Activated CD8-positive, alpha-beta memory T cell treated with anti-CD3 and anti-CD28 coated beads for 1 hour (primary cell): ENCODE data around the gene IL36G.
A peak's percentile ranks its signal among the peaks of the same experiment; 100 is the strongest.
"Not testable (repeated sequence)": the region's sequence is repeated elsewhere in the genome, so short reads cannot be mapped to it uniquely, and the experiment has no call there.

Experiments
- DNase-seq, 2 donors: peaks; one replicate each; pipeline ENCODE4 v3.0.0-alpha.2; 2020; ENCODE audit warnings: low read depth in 1 of 2; ENCODE audit errors: extremely low read depth in 1 of 2

The IL36G gene

DNA sequence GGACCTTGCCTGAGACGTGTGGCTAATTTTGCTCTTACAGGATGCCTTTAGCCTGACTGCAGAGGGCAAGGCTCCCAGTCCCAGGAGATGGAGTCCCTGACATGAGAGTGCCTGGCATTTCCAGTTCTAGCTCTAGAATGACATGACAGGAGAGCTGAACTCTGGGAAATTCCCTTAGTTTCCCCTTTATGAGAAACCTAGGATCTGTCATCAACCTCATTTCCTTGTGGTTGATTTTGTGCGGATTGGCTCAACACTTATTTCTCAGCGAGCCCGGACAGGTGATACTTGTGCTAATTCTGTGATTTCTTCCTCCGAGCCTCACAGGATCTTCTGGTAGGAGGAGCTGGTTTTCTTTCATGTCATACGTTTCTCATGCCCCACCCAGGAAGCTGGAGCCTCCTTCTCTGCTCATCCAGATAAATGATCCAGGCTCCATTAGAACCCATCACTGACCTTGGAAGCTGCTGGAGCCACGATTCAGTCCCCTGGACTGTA is at the start of gene IL36G:
IL36G (plus strand) TSS at position 448 of the 498 bp plus-strand sequence. CDS start 633 bp downstream, outside the sequence.
- no peak for DNase-seq

DNA sequence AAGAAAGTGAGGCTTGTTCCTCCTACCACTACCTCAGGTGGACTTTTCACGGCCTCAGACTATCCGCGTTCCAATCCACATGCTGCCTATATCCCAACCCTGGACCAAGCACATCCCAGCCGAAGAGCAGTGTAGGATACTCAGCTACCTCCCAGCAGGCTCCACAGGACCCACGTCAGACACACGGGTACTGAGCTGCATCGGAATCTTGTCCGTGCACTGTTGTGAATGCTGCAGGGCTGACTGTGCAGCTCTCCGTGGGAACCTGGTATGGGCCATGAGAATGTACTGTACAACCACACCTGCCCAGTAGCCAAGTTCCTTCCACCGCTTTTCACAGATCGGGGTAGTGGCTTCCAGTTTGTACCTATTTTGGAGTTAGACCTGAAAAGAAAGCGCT is 44.5 kb upstream of the IL36G start:
- no peak for DNase-seq

DNA sequence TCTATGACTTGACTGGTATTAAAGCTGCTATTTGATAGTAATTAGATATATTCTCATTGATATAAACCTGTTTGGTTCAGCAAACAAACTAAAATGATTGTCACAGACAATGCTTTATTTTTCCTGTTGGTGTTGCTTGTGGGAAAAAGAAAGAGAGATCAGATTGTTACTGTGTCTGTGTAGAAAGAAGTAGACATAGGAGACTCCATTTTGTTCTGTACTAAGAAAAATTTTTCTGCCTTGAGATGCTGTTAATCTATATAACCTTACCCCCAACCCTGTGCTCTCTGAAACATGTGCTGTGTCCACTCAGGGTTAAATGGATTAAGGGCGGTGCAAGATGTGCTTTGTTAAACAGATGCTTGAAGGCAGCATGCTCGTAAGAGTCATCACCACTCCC is 43.7 kb upstream of the IL36G start:
- DNase-seq: not testable (repeated sequence)

DNA sequence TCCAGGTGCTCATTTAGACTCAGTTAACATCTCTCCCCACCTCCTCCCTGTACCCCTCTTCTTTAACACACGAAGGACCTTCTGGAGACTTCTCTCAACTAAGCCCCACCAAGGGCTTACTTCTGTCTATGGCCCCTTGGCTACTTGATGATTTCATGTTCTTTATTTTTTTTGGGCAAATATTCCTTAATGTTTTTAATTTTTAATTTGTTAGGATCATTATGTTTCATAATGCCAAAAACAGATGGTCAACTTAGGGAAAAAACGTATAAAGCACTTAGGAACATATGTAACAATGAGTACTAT is 40.9 kb upstream of the IL36G start:
- DNase-seq: no peak

DNA sequence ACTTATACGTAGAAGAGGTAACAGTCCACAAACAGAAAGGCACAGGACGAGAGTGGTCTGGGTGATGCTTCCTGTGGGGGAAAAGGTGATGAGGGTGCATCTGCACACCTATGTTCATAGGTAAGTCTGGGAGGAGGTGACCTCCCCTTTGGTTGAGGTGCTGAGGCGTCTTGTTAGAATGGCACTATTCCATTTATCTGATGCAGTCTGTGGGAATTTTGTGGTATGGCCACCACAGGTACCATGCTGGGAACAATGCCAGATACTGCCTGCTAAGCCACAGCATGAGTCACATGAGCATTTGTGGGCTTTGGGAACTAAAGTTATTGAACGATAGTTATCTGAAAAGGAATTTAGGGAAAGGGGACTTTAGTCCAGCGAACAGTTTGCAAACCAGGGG is 38.9 kb upstream of the IL36G start:
- DNase-seq: no peak

DNA sequence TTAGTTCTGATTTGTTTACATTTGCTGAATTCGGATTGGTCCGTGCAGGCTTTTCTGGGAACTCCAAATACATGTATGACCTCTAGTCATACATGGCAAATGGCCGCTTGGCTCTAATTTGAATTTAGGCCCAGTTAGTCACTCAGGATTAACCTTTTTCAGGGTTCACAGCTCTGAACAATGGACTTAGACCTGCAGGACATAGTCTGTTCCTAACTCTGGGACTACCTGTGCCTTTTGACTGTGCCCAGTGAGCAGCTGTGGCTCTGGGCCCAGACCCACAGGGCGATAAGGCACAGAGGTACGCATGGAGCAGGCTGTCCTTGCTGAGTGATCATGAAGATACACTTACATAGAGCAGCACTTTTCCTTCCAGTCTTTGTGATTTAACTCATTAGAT is 38.4 kb upstream of the IL36G start:
- no peak for DNase-seq

DNA sequence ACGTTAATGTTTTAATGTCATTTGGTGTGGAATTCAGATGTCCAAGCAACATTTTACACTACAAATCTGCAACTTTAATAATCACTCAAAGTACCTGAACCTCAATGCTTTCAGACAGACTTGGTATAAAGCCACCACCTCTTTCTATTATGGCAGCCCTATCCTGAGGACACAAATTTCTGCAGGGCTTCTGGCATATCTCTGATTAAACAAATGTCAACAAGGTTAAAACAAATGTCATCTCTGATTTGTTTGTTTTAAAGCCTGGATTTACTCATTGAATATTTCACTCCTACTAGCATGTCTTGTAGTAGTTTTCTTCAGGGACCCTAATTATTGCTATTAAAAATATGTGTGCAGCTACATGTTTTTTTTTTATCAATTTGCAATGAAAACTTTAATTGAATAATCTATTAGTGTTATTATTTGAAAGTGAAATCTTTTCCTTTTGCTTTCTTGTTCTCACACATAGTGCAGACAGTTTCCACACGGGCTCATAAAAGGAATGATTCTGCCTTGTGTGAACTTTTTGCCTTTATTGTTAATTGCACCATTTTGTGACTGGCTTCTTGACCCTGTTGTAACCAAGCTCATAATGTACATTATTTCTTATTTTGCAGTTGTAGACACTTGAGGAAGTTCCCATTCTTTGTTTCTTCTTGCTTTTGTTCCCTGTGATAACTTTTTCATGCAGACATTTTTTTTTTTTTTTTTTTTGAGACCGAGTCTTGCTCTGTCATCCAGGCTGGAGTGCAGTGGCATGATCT is 36.8 kb upstream of the IL36G start:
- DNase-seq: no peak

DNA sequence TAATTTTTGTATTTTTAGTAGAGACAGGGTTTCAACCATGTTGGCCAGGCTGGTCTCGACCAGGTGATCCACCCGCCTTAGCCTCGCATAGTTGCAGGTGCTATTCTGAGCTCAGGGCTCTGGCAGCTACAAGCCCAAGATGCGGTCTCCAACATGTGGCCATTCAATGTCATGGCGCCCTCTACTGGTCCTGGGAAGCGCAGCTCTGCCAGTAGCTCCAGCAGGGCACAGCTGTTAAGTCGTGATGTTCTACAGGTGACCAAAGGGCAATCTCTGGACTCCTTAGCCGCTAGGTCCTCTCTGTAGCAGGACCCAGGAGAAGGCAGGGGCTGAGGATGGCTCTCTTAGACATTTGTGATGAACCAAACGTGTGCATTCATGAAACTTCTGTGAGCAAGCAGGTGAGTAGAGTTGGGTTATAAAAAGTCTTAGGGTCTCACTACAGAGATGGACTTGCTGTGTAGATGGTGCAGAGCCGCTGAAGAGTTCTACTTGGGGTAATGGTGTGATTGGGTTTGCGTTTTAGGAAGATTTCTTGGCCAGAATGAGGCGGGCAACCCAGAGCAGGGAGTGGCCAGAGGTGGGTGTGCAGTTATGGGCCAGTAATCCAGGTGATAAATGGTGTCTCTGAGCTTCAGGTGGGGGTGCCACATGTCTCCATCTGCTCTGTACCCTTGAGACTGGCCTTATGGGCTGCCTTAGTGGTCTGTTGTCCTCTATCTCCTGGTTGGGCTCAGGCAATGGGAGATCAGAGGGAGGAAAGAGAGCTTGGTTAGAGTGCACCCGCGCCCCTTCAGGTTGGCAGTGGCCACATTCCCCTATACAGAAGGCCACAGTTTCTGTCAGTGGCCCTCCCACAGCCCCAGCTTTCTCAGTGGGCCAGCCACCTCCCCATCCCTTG is 35.8 kb upstream of the IL36G start:
- peak in 1 of 2 donors; percentile 18 for DNase-seq

DNA sequence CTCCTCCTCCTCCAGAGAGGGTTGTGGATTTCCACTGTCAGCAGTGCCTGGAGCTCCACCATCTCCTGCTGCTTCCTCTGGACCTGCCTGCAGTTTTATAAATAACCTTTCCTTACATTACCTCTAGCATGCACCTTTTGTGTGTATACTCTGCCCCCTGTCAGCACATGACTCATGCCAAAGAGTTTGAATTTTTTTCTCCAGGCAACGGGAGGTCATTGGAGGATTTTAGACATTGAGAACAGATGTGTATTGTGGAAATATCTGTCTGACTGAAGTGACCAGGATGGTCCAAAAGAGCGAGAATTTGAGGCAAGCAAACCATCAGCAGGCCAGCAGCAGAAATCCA is 35.2 kb upstream of the IL36G start:
- no peak for DNase-seq

DNA sequence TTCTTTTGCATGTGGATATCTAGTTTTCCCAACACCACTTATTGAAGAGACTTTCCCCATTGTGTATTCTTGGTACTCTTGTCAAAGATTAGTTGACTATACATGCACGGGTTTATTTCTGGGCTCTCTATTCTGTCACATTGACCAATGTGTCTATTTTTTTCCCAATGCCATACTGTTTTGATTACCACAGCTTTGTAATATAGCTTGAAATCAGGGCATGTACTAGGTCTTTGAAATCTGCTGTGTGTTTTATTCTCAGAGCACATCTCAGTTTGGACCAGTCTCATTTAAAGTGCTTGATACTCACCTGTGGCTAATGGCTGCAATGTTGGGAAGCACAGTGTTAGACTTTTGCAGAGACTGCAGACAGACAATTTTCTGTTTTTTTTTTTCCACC is 32.8 kb upstream of the IL36G start:
- DNase-seq: no peak

DNA sequence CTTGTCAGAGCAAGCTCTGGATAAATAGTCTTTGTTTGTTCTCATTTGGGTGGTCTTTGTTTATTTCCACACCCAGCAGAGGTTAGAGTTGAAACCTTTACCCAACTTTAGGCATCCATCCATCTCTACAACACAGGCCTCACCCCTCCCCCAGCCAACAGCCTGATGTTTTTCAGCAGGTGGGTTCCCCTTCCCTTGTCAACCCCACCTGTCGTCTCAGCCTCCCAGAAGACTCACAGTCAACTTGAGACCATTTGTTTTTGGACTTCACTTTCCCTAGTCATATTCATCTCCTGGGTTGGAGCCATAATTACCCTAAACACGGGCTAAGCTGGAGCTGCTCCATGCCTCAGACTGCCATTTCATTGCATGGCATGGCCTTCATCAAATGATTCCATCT is 31.7 kb upstream of the IL36G start:
- DNase-seq: no peak

DNA sequence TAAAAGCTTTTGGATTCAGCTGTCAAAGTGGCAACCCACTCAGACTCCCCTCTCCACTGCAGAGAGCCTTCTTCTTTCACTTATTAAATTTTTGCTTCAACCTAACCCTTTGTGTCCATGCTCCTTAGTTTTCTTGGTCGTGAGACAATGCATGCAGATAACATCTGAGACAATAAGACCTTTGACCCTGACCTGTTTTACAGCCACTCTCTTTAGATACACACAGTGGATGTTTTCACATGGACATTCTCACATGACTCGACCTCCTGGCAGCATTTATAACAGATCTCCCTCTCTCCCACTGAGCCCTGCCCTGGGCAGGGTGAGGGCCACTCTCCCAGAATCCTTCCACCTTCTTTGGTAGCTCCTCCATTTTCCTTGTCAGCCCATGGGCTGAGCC is 30.4 kb upstream of the IL36G start:
- no peak for DNase-seq

DNA sequence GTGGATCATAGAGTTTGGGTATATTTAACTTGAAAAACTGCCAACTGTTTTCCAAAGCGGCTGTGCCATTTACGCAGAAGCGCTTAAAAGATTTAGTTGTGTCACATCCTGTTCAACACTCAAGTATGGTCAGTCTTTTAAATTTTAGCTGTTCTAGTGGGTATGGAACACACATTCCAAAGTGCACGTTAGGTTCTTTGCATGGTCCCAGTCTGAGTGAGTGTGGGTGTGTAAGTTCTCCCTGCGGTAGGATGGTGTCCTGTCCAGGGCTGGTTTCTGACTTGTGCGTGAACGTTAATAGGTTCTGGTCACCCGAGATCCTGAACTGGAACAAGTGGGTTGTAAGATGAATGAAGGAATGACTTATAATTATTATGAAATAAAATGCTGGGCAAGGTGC is 28.4 kb upstream of the IL36G start:
- DNase-seq: no peak

DNA sequence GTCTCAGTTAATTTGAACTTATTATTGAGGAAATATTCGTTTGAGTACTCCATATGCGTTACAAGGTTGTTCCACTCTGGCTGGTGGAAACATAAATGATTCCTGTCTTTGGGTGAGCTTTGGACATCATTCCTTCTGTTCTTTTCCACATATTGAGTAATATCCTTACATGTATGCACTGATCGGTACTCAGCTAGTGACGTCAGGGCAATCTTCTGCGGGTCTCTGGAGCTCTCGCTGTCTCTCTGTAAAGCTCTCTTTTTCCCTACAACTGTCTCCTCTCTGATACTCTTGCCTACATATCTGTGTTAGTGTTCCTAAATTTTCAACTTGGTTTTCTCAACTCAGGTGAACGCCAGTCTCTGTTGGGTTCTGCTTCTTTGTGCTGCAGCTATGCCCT is 23.4 kb upstream of the IL36G start:
- DNase-seq: no peak

DNA sequence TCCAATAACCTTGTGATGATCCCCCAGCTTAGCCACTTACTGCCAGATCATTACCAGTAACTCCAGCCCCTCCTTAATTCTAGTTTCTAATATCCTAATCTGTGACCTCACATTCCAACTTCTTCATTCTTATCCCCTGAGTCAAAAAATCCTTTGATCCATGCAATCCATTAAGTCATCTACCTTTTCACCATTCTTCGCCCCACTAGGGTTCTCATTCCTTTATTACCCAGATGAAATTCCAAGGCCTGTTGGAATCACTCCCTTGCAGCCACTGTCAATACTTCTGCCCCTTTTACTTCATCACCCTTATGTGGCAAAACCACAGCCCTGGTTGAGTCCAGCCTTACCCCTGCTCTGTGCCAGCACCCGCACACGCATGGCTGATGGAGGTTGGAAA is 20.3 kb upstream of the IL36G start:
- DNase-seq: no peak

DNA sequence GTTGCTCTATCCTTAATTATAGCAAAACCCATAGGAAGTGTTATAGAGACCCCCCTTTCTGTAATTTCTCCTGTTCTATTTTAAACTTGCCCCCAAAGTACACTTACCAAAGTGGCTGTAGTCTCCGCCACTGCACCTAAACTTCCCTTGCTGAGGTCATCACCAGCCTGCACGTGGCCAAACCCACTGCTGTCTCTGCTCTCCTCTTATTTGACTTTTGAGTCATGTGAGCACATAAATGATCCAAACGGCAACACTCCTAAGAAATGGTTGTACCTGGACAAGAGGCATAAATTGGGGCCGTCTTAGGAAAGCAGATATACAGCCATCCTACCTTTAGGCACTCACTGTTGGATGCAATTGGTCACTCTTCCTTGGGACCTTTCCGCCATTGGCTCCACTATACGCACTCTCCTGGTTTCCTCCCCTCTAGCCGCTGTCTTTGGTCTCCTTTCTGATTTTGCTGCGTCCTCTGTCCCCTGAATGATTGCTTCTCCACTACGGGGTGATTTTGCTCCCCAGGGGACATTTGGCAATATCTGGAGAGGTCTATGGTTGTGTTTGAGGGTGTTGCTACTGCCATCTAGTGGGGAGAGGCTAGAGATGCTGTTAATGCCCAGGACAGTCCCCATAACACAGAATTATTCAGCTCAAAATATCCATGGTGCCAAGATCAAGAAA is 19.2 kb upstream of the IL36G start:
- DNase-seq: no peak

DNA sequence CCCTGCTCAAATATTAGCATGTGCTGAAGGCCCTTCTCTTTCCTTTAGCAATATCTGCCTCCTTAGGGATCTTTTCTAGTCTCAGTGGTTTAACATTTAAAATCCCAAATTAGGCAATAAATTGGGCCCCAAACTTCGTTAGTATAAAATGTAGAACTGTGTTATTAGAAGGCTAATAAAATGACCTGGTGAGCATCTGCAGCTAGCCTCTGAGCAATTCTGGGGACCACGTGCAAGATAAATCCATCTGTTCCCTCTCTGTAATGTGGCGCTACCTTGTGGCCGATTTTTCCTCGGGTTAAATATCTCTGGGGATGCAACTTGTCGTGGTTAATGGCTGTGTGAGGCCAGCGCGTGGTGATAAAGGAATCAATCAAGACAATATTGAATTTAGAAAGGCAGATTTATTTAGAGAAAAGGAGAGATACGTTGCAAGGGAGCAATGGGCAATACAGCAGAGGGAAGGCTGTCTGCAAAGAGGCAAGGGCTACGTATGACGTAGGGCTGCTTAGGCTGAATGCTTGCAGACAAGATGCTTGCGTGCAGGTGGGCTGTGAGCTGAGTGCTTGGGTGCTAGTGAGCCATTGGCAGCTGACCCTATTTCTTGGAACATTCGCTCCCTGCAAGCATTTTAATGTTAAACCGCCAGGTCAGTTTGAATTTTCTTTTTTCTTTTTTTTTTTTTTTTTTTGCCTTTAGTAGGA is 18.5 kb upstream of the IL36G start:
- DNase-seq: no peak

DNA sequence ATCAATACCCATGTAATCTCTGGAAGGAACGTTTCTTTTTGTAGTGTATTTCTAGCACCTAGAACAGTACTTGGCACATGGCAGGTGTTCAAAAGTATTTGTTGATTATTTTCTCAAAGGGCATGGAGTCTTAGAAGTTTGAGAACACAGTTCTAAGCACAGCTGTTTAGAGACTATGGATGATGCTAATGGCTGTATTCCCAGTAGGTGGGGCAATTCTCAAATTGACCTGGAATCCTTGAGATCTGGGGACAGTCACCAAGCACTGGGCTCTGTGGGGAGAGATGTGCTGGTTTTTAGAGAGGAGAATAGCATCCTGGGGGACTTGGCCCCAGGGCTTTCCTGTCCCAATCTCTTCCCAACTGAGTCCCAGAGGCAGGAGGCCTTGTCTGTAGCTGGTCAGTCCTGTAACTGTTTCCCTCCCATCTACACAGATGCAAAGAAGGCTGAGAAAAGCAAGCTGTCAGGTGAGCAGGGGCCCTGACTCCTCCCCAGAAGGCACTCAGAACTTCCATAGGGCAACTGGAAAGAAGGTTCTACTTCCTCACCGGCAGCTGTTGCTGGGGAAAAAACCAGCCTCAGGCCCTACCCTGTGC is 17.5 kb upstream of the IL36G start:
- no peak for DNase-seq

DNA sequence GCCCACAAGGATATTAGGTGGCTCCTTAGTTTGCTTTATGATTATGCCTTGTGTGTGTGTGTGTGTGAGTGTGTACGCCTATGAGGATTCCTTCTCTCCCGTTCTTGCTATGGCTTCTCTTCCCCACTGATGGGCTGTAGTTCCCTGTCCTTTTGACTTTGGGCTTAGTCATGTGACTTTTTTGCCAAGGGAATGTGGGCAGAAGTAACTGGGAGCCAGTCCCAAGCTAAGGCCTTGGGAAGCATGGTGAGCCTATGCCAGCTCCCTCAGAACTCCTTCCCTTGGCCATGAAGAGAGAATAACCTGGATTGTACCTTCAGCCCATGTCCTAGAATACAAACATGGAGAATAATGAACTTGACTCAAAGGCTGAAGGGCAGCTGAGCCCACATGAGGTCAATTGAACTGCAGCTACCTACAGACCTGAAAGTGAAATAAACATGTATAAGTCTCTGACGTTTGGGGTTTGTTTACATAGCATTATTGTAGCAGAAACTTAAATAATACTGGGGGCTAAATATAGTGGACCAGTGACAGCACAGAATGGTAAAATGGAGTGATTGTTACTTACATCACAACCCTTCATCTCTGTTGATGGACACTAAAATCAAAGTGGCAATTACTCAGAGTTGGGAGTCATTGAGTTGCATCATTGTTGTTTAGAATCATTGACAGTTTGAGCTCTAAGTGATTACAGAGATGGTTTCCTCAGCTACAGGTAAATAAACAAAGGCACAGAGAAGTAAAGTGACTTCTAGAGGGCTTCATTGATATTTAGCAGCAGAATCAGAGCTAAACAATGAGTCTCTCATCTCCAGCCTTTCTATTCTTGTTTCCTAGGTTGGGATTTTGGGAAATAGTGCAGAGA is 15.3 kb upstream of the IL36G start:
- DNase-seq: no peak

DNA sequence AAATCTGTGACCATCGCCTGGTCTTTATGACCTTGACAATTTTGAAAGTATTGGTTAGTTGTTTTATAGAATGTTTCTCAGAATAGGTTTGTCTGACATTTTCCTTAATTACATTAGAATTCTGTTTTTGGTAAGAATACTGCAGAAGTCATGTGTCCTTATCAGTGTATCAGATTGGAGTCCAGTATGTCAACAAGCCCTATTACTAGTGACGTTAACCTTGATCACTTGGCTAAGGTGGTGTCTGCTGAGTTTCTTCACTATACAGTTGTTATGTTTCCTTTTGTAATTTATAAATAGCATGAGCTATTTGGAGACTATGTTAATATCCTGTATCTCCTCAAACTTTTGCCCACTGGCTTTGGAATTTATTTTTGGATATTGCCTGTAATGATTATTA is 10.8 kb upstream of the IL36G start:
- no peak for DNase-seq
